ENCODE results near the gene PALLD.

PALLD gene

DNA sequence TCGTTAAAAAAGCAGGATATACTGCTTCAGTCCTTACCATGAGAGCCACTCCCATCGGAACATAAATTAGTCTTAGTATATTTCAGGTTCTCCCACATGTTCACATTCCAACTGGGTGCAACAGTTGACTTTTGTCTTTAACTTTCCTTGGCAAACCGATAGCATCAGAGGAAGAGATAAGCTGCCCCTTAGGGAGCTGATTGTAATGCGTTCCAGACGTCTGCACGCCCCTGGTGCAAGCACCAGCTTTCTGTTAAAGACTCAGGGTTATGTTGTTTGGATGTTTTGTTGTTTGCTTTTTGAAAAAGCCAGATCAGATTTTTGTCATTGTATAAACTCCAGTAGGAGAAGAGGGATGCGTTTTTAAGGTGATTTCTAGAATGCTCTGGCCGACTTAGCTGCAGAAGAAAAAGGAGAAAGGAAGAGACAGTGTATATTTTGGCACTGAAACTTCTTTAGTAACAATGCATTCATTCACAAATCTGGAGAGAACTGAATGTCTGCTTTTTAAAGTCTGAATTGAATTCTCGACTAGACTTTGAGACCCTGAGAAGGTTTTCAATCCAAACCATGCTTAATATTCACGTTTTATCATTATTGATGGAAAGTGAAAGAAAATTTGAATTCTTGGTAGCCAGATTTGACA lies 352.3 kb downstream of the PALLD start:
- H3K4me3 ChIP-seq (ENCODE audit: low read length) = no peak overlapping the region
- no peak for DNase-seq (ENCODE audit: low read depth)
- TF ChIP-seq, protein P1, sequence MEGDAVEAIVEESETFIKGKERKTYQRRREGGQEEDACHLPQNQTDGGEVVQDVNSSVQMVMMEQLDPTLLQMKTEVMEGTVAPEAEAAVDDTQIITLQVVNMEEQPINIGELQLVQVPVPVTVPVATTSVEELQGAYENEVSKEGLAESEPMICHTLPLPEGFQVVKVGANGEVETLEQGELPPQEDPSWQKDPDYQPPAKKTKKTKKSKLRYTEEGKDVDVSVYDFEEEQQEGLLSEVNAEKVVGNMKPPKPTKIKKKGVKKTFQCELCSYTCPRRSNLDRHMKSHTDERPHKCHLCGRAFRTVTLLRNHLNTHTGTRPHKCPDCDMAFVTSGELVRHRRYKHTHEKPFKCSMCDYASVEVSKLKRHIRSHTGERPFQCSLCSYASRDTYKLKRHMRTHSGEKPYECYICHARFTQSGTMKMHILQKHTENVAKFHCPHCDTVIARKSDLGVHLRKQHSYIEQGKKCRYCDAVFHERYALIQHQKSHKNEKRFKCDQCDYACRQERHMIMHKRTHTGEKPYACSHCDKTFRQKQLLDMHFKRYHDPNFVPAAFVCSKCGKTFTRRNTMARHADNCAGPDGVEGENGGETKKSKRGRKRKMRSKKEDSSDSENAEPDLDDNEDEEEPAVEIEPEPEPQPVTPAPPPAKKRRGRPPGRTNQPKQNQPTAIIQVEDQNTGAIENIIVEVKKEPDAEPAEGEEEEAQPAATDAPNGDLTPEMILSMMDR (conservative IDR thresholded peaks at IDR 0.05; ENCODE audit: low read depth, low read length) = no peak

DNA sequence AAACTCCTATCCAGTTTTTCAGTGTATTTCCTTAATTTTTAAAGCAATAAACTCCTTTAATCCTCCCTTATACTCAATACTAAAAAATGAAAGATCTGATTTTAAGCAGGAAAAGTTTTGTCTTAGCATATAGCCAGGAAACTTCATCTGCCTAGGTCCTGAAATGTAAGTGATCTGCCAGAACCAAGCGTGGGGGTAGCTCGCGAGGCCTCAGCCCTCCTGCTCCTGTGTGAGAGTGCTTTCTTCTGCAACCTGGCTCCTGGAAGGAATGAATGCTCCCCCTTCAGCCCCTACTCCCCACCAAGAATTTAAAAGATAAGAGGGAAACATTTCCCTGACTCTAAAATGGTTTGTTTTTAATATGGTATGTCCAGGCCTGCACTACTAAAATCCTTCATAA lies 353.1 kb downstream of the PALLD start:
- DNase-seq (ENCODE audit: low read depth) = no peak
- TF ChIP-seq, protein P1 (conservative IDR thresholded peaks at IDR 0.05; ENCODE audit: low read depth, low read length) = no peak
- no peak overlapping the region for H3K4me3 ChIP-seq (ENCODE audit: low read length)

DNA sequence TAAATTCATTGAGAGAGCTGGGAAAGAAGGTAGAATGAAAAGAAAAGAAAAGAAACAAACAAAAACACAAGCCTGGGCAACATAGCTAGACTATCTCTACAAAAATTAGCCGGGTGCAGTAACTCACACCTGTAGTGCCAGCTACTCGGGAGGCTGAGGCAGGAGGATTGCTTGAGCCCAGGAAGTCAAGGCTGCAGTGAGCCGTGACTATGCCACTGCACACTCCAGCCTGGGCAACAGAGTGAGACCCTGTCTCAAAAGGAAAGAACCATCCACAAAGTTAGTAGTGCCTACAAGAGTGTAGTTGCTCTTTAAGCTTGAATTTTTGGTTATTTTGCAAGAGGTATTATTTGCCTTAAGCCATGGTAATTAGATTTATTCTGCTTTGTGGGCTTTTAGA lies 355.5 kb downstream of the PALLD start:
- H3K4me3 ChIP-seq (ENCODE audit: low read length) = no peak overlapping the region
- DNase-seq (ENCODE audit: low read depth) = no peak
- TF ChIP-seq, protein P1 (conservative IDR thresholded peaks at IDR 0.05; ENCODE audit: low read depth, low read length) = no peak

DNA sequence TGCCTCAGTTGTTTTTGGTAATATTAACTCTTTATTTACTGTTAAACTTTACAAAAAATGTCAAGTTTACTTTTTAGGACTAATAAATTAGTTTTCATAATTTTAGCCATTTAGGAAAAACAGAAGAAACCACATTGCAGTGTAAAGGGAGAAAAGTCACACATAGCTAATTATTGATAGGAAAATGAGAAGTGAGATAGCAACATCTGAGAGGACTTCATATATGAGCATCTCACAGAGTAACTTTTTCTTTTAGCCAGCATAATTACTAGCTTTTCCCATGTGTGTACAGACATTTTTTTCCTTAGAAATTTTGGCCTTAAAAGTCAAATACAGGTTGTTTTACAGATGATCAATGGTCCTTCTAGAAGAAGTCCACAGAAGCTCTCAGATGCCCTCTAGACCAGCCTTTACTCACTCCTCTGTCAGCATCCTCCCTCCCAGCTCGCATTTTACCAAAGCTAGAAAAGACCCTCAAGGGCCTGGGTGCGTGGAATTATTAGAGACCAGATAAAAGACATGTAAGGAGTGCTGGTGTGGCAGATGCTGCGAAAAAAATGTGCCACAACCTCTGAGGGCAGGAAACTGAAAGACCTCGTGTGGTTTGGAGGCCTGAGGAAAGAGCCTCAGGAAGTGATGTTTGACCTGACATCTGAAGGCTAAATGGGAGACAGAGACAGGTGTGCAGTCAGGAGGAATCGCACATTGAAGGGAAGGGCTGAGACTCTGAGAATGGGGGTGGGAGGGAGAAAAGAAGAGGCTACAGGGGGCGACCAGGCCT lies 356.3 kb downstream of the PALLD start:
- DNase-seq (ENCODE audit: low read depth) = no peak
- TF ChIP-seq, protein P1 (conservative IDR thresholded peaks at IDR 0.05; ENCODE audit: low read depth, low read length) = no peak
- no peak overlapping the region for H3K4me3 ChIP-seq (ENCODE audit: low read length)

DNA sequence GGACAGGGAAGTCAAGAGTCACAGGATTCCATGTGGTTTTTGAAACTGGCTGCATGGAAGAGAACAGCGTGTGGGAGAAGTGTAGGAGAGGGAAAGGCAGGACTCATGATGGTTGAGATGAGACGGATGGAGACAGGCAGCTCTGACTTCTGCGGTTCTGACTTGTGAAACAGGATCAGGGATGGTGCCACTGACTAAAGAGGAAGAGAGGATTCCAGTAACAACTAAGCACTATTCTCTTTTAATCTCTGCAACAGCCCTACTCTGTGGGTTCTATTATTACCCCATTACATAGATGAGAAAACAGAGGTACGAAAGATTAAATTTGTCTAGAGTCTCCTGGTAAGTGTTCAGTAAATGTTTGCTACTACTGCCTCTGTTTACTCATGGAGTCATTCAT lies 356.9 kb downstream of the PALLD start:
- H3K4me3 ChIP-seq (ENCODE audit: low read length) = no peak overlapping the region
- DNase-seq (ENCODE audit: low read depth) = no peak
- TF ChIP-seq, protein P1 (conservative IDR thresholded peaks at IDR 0.05; ENCODE audit: low read depth, low read length) = no peak

DNA sequence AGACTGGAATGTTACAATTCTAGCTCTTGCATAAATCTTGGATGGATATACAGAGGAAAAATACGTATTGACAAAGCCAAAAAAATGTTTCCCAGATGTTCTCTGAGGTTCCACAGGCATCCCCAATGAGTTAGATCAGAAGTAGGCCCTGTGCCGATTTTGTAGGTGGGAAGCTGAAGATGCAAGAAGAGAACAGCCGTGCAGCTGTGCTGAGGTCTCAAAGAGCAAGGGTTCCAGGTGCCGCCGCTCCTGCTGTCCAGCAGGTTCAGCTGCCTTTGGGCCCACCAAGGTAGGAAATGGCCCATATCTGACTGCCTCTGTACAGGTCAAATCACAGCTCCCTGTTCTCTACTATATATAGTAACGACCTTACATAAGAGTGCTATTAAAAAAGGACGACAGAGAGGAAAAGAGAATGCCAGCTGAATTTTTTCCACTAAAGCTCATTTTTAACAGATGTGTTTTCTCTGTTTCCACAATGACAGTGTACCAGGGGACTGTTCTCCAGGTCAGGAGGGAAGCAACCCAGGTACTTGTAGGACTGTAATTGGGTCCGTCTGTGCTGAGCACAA lies 357.6 kb downstream of the PALLD start:
- H3K4me3 ChIP-seq (ENCODE audit: low read length) = no peak overlapping the region
- TF ChIP-seq, protein P1 (conservative IDR thresholded peaks at IDR 0.05; ENCODE audit: low read depth, low read length) = no peak
- no peak for DNase-seq (ENCODE audit: low read depth)

All from retinal pigment epithelial cell (primary cell).